GM20000 (cell line): ENCODE measurements around the gene GSDME.
"Not testable (repeated sequence)": the region's sequence is repeated elsewhere in the genome, so short reads cannot be mapped to it uniquely, and the experiment has no call there.

Experiments
- DNase-seq: peaks from one replicate; pipeline ENCODE4 v3.0.0; 2012; ENCODE audit warnings: low spot score
- CTCF ChIP-seq: IDR thresholded peaks from 2 replicates; pipeline ENCODE4 v1.5.1; 2012; ENCODE audit warnings: mild to moderate bottlenecking, control low read depth; ENCODE audit errors: extremely low read depth, missing control alignments

Gene GSDME

DNA sequence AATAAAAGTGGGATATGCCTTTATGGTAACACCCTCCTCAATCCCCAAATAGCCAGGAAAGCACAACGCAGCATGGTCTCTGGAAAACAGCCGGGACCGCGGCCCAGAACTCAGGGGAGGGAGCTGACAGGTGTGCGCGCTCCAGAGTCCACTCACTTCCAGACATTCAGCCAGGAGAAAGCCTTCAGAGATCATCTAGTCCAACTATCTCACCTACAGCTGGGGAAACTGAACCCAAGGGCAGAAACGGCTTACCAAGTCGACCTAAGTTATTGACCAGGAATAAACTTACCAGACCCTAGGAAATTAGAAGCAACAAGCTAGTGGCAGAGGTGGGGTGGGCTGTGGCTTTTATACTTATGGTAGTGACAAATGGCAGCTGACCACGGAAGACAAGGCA, 16.4 kb downstream of the GSDME start:
- DNase-seq = no peak
- no peak for TF ChIP-seq CTCF

- no peak for DNase-seq
- no peak for TF ChIP-seq CTCF
Observed at GRCh38 chr7:24739306-24739705, 18.0 kb downstream of the GSDME start.

GRCh38 chr7:24738577-24738976, 18.7 kb downstream of the GSDME start:
- TF ChIP-seq CTCF = no peak
- no peak for DNase-seq

DNA sequence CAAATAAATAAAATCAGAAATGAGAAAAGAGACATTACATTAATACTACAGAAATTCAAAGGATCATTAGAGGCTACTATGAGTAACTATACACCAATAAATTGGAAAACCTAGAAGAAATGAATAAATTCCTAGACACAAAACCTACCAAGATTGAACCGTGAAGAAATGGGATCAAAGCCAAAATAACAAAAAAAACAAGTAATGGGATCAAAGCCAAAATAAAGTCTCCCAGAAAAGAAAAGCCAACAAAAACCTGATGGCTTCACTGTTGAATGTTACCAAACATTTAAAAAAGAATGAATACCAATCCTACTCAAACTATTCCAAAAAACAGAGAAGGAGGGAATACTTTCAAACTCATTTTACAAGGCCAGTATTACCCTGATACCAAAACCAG, 20.0 kb downstream of the GSDME start:
- no peak for TF ChIP-seq CTCF
- DNase-seq = no peak

GRCh38 chr7:24735594-24735993, 21.7 kb downstream of the GSDME start:
- not testable (repeated sequence) for DNase-seq

DNA sequence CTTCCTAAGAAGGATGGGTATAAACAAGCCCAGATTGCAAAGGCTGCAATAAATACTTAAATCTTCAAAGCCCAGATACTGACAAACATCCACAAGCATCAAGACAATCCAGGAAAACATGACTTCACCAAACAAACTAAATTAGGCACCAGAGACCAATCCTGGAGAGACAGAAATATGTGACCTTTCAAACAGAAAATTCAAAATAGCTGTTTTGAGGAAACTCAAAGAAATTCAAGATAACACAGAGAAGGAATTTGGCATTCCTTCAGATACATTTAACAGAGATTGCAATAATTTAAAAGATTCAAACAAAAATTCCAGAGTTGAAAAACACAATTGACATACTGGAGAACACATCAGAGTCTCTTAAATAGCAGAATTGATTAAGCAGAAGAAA, 23.0 kb downstream of the GSDME start:
- TF ChIP-seq CTCF = no peak
- no peak for DNase-seq

GRCh38 chr7:24733414-24734060, 23.7 kb downstream of the GSDME start:
- no peak for TF ChIP-seq CTCF
- no peak for DNase-seq

DNA sequence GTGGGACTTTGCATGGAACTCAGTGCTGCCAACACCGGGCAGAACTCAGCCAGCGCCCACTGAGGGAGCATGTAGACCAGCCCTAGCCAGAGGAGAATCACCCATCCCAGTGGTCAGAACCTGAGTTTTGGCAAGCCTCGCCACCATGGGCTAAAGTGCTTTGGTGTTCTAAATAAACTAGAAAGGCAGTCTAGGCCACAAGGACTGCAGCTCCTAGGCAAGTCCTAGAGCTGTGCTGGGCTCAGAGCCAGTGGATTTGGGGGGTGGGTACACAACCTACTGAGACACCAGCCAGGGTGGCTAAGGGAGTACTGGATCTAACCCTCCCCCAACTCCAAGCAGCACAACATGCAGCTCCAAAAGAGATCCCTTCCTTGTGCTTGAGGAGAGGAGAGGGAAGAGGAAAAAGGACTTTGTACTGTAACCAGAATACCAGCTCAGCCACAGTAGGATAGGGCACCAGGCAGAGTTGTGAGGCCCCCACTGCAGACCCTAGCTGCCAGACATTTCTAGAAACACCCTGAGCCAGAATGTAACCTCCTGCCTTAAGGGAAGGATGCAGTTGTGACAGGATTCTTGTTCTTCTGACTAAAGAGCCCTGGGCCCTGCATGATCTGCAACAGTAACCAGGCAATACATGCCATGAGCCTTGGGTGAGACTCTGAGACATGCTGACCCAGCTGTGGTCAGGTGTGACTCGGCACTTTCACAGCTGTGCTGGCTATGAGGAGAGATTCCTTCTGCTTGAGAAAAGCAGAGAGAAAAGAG, 24.4 kb downstream of the GSDME start:
- TF ChIP-seq CTCF = no peak
- no peak for DNase-seq
